HG03354 (cell line): Measurements from ENCODE around the gene CCDC40.
A peak's percentile ranks its signal among the peaks of the same experiment; 100 is the strongest.

Source experiments
- ATAC-seq: cut with Tn5 transposase; IDR thresholded peaks from one replicate; pipeline ENCODE4 v1.9.1; 2021; ENCODE audit warnings: mild to moderate bottlenecking; ENCODE audit not compliant: unreplicated experiment, poor library complexity, severe bottlenecking

The CCDC40 gene

DNA sequence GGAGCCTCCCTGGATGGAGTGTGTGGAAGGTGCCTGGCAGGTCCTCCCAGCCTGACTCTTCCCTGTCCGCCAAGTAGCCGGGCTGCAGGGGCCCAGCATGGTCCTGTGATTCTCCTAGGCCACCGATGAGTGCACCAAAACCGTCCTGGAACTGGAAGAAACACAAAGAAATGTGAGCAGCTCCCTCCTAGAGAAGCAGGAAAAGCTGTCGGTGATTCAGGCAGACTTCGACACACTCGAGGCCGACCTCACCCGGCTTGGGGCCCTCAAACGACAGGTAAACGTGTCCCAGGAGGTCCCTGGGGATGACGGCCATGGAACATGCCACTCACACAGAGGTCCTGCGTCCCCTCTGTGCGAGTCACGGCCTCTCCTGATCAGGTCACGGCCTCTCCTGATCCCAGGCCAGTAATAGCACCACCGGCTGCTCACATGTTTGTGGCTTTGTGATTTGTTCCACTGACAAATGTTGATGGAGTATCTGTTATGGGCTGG is 60.7 kb downstream of the CCDC40 start:
- ATAC-seq: no peak

GRCh38 chr17:80097844-80098691 is 61.6 kb downstream of the CCDC40 start:
- ATAC-seq: no peak

GRCh38 chr17:80099291-80100034 is 63.0 kb downstream of the CCDC40 start:
- ATAC-seq: no peak

- ATAC-seq: no peak
Observed at GRCh38 chr17:80100035-80100323, 63.5 kb downstream of the CCDC40 start.

GRCh38 chr17:80101011-80101945 is 64.8 kb downstream of the CCDC40 start, which contains the start of gene GAA:
Gene GAA (plus strand): TSS chr17:80101581. CDS start chr17:80104587, 3,006 bp downstream.
- peak; percentile 76 for ATAC-seq

GRCh38 chr17:80101946-80102663 is 65.7 kb downstream of the CCDC40 start:
- ATAC-seq: peak; percentile 26

DNA sequence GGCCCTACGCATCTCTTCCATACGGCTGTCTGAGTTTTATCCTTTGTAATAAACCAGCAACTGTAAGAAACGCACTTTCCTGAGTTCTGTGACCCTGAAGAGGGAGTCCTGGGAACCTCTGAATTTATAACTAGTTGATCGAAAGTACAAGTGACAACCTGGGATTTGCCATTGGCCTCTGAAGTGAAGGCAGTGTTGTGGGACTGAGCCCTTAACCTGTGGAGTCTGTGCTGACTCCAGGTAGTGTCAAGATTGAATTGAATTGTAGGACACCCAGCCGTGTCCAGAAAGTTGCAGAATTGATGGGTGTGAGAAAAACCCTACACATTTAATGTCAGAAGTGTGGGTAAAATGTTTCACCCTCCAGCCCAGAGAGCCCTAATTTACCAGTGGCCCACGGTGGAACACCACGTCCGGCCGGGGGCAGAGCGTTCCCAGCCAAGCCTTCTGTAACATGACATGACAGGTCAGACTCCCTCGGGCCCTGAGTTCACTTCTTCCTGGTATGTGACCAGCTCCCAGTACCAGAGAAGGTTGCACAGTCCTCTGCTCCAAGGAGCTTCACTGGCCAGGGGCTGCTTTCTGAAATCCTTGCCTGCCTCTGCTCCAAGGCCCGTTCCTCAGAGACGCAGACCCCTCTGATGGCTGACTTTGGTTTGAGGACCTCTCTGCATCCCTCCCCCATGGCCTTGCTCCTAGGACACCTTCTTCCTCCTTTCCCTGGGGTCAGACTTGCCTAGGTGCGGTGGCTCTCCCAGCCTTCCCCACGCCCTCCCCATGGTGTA is 66.4 kb downstream of the CCDC40 start:
- no peak for ATAC-seq

DNA sequence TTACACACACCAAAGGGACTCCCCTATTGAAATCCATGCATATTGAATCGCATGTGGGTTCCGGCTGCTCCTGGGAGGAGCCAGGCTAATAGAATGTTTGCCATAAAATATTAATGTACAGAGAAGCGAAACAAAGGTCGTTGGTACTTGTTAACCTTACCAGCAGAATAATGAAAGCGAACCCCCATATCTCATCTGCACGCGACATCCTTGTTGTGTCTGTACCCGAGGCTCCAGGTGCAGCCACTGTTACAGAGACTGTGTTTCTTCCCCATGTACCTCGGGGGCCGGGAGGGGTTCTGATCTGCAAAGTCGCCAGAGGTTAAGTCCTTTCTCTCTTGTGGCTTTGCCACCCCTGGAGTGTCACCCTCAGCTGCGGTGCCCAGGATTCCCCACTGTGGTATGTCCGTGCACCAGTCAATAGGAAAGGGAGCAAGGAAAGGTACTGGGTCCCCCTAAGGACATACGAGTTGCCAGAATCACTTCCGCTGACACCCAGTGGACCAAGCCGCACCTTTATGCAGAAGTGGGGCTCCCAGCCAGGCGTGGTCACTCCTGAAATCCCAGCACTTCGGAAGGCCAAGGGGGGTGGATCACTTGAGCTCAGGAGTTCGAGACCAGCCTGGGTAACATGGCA is 67.1 kb downstream of the CCDC40 start:
- no peak for ATAC-seq

DNA sequence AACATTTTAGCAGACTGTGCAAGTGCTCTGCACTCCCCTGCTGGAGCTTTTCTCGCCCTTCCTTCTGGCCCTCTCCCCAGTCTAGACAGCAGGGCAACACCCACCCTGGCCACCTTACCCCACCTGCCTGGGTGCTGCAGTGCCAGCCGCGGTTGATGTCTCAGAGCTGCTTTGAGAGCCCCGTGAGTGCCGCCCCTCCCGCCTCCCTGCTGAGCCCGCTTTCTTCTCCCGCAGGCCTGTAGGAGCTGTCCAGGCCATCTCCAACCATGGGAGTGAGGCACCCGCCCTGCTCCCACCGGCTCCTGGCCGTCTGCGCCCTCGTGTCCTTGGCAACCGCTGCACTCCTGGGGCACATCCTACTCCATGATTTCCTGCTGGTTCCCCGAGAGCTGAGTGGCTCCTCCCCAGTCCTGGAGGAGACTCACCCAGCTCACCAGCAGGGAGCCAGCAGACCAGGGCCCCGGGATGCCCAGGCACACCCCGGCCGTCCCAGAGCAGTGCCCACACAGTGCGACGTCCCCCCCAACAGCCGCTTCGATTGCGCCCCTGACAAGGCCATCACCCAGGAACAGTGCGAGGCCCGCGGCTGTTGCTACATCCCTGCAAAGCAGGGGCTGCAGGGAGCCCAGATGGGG is 68.0 kb downstream of the CCDC40 start:
- ATAC-seq: no peak

GRCh38 chr17:80104956-80105375 is 68.5 kb downstream of the CCDC40 start:
- no peak for ATAC-seq

- no peak for ATAC-seq
Observed at GRCh38 chr17:80105762-80106161, 69.3 kb downstream of the CCDC40 start.

GRCh38 chr17:80106176-80106575 is 69.7 kb downstream of the CCDC40 start:
- ATAC-seq: no peak

DNA sequence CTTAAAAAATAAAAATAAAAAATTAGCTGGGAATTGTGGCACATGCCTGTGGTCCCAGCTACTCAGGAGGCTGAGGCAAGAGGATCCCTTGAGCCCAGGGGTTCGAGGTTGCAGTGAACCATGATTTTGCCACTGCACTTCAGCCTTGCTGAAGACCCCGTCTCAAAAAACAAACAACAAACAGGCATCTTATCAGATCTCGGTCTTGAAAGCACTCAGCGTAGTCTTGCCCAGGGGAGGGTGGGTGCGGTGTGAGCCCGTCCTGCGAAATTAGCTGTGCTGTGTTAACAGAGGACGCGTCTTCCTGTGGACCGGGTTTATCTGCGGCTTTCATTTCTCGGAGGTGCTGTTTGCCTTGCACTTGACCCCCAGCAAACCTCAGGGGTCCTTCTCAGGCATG is 70.3 kb downstream of the CCDC40 start:
- no peak for ATAC-seq

DNA sequence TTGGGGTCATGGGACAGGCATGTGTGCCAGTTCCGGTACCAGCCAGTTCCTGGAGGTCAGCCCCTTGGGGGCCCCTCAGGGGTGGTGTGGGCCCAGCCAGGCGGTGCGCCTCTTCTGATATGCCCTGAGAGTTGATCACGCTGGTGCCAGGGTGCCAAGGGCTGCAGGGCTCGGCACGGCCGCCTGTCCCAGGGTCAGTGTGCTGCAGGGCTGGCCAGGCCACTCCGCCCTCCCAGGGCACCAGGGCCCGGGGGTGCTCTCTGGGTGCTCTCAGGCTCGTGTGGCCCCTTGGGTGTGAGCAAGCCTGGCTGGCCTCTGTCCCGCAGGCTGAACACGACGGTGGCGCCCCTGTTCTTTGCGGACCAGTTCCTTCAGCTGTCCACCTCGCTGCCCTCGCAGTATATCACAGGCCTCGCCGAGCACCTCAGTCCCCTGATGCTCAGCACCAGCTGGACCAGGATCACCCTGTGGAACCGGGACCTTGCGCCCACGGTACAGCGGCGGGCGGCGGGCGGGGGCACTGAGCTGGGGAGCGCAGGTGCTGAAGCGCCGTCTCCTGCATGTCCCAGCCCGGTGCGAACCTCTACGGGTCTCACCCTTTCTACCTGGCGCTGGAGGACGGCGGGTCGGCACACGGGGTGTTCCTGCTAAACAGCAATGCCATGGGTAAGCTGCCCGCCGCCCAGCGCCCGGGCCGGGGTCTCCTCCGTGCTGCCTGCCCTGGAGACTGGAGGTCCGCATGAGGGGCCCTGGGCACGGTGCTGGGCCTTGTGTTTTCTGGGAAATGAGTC is 71.0 kb downstream of the CCDC40 start:
- no peak for ATAC-seq

DNA sequence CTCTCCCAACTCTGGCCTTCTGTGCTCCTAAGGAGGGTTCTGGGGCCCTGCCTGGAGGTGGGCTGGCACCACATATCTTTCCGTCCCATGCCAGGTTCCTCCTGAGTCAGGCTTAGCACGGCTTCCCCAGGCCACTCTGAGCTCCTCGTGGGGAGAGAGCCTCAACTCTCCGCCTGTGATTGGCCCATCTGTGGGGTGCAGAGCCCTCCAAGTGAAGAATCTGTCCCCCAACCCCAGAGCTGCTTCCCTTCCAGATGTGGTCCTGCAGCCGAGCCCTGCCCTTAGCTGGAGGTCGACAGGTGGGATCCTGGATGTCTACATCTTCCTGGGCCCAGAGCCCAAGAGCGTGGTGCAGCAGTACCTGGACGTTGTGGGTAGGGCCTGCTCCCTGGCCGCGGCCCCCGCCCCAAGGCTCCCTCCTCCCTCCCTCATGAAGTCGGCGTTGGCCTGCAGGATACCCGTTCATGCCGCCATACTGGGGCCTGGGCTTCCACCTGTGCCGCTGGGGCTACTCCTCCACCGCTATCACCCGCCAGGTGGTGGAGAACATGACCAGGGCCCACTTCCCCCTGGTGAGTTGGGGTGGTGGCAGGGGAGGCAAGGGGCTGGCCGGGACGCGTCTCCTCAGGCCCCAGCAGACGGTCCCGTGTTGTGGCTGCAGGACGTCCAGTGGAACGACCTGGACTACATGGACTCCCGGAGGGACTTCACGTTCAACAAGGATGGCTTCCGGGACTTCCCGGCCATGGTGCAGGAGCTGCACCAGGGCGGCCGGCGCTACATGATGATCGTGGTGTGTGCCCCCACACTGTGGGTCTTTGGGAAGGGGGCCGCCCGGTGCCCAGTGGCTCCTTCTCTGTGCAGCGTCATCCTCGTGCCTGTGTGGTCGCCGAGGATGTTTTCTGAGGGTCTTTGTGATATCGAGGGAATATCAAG is 71.9 kb downstream of the CCDC40 start:
- no peak for ATAC-seq
